Renal pelvis (tissue), 4 donors: ENCODE measurements around the gene OAS1. TPM values are rescaled to one million over a fixed set of nuclear protein-coding genes. Genes with fewer than 3 reads are reported as not detected.
"Not testable (repeated sequence)": the region's sequence is repeated elsewhere in the genome, so short reads cannot be mapped to it uniquely, and the experiment has no call there.

ENCODE experiments used
- DNase-seq: peaks from one replicate; pipeline ENCODE4 v3.0.0-alpha.2; 2013
- polyA plus RNA-seq, 3 donors: library from polyadenylated mRNA; unstranded; fragments of 120-200 nt; gene quantifications; one replicate each; pipeline ENCODE4 v1.2.1, GENCODE V29; 2013; ENCODE audit not compliant: insufficient read length in 3 of 3

The OAS1 gene
- polyA plus RNA-seq, 3 donors: 12.5 to 13.8 (median 13.1) TPM

DNA sequence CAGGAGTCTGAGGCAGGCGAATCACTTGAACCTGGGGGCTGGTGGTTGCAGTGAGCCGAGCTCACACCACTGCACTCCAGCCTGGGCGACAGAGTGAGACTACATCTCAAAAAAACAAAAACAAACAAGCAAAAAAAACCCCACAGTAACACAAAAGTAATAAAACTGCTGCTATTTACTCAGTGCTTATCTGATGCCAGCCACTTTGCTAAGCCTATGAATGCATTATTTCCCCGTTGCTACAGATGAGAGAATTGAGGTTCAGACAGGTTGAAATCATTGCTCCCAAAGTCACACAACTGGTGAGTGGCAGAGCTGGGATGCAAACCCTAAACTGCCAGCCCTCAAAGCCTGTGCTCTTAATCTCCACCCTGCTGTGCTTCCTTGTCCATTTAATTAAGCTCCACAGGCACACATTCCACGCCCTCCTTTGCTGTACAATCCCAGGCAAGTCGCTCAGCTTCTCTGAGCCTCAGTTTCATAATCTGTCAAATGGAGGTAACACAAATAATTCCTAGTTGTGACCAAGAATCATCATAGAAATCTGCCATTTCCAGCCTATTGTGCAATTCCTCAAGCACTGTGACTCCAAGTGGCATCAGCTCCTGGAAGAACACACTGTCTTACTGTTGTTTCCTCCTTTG, 25.8 kb downstream of the OAS1 start:
- DNase-seq: no peak

DNA sequence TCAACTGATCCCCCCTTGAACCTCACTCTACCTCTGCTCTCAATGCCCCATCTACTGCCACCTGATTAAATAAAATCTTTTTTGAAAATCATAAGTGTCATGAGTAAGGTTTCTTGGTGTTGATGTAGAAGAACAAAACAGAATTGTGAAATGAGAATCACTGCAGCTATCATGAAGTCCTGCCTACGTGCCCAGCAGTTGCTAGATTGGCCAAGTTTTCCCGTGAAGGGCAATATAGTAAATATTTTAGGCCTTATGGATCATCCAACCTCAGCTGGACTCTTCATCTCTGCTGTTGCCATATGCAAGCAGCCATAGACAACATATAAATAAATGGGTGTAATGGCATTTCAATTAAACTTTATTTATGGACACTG, 26.4 kb downstream of the OAS1 start:
- DNase-seq: no peak

DNA sequence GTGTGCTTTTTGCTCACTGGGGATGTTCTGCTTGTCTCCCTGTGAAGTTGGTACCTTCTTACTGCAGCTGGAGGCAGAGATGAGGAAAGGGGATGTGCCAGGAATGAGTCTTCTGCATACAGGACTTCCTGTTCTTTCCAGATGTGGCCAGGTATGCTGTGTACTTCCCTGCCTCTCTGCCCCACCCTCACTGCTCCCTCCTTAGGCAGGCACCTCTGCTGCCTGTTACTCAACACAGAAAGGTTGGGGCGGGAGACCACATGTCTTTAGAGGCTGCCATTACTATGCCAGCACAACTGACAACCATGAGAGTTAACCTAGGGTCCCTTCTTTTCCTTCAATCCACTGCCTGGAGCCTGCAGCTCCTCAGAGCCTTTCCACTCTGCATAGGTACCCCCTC, 29.5 kb downstream of the OAS1 start:
- DNase-seq: no peak

DNA sequence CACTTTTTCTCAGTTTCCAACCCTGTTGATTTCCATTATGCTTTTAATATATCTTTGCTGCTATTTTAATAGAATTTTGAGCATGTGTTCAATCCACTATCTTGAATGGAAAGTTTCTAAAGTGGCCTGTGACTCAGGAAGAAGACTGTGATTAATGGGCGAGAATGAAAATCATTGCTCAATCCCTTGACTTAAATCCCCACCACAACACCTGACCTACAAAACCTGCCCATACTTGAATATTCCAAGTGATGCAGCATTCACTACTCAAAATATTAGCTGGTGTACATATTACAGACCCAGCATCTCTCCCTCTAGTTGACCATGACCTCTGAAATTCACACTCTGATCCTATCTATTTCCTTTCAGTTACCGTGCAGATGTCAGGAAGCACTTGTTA, 30.2 kb downstream of the OAS1 start:
- DNase-seq: no peak

DNA sequence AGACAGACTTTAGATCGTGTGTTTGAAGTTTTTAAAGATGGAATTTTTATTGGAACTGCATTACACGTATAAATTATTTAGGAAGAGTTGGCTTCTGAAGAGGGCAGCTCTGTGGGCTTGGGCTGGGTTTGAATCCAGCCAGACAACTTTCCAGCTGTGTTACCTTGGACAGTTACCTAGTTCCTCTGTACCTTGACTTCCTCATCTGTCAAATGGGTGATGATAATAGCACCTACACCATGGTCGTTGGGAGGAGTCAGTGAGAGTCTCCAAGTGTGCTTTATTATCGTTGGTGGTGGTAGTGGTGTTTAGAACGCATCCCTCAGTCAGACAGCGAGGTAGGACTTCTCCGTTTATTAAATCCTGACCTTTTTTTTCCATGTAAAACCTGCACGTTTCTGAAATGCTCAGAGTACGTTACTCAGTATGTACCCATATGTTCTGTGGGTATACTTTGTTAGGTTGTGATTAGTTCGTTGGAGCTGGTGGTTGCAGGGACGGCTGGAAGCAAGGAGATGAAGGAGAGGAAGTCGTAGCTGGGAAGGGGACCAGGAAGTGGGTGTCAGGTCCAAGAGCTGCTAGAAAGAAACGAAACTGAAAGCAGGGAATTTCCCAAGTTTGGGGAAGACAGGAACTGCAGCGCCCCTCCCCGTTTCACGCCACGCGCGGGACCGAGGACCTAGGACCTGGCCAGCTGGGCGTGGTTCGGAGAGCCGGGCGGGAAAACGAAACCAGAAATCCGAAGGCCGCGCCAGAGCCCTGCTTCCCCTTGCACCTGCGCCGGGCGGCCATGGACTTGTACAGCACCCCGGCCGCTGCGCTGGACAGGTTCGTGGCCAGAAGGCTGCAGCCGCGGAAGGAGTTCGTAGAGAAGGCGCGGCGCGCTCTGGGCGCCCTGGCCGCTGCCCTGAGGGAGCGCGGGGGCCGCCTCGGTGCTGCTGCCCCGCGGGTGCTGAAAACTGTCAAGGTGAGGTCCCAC, 31.3 kb downstream of the OAS1 start, which contains the start of gene OAS3:
Gene OAS3, plus strand, starts transcription at position 734 of the 979 bp plus-strand sequence. Its CDS starts 57 bp downstream, at position 791.
- peak; percentile 86 for DNase-seq

DNA sequence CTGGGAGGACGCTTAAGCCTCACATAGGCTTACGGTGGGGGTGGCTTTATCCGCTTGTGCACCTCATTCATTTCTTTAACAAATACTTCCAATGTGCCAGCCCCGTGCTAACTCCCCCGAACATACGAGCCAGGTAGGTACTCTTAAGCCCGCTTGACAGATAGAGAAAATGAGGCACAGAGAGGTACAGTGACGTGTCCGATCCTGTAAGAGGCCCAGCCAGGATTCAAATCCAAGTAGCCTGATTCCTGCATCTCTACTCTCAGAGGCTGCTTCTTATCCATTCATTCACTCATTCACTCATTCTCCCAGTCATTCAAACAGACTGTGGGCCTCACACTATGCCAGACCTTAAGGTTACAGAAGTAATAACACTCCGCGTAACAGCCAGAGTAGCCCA, 32.0 kb downstream of the OAS1 start:
- no peak for DNase-seq

DNA sequence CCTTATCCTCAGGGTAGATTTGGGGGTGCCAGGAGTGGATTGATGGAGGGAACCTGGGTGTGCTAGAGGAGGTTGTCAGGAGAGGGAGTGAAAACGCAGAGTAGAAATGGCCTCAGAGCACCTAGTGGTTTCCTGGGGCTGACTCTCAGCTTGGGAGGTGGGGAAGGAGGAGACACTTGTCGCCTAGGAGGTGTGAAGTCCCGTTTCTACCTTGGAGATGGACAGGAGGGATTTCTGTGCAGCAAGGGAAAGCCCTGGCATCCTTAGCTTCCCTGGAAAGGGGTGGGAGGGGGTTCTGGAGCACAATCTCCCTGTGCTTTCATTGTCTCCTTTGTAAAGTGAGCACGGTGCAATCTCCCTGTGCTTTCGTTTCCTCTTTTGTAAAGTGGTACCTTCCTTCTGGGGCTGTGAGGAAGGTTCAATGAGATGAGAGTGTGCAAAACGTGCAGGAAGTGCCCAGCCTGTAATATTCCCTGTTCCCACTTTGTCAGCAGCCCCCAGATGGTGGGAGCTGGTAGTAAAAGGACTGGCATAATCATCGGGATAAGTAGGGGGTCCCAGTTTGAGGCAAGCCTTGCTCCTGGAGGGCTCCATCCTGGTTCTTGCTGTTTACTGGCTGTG, 33.1 kb downstream of the OAS1 start:
- DNase-seq: no peak

DNA sequence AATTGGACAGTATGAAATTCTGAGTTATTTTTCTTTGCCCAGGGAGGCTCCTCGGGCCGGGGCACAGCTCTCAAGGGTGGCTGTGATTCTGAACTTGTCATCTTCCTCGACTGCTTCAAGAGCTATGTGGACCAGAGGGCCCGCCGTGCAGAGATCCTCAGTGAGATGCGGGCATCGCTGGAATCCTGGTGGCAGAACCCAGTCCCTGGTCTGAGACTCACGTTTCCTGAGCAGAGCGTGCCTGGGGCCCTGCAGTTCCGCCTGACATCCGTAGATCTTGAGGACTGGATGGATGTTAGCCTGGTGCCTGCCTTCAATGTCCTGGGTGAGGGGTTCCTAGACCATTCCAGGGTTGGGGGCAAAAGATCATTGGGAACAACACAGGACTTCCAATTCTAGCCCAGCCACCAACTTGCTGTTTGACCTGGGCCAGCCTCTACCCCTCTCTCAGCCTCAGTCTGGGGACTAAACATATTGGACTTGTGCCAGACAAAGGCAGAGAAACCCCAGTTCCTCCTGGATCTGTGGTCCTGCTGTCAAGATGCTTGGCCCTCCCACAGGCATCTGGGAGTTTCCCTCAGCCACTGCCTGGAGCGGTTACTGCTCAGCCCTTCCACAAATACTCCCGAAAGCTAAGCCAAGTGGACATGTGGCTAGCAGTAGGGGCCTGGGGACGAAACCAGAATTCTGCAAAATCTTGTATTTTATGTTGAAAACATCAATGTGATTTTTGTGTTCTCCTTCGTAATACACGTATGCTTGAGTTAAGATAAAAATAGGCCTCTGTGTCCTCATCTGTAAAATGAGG, 35.0 kb downstream of the OAS1 start:
- no peak for DNase-seq

DNA sequence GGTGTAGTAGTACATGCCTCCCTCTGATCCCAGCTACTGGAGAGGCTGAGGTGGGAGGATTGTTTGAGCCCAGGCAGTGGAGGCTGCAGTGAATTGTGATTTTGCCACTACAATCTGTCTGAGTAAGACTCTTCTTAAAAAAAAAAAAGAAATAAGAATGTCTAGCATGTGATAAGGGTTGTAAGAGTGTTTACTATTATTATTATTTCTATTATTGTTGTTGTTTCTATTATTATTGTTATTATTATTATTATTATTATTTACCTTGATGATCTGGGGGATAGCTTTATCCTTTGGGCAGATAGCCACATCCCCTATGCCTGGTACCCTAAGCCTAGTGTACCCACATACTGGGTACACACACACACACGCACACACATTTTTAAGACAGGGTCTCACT, 35.8 kb downstream of the OAS1 start:
- no peak for DNase-seq

DNA sequence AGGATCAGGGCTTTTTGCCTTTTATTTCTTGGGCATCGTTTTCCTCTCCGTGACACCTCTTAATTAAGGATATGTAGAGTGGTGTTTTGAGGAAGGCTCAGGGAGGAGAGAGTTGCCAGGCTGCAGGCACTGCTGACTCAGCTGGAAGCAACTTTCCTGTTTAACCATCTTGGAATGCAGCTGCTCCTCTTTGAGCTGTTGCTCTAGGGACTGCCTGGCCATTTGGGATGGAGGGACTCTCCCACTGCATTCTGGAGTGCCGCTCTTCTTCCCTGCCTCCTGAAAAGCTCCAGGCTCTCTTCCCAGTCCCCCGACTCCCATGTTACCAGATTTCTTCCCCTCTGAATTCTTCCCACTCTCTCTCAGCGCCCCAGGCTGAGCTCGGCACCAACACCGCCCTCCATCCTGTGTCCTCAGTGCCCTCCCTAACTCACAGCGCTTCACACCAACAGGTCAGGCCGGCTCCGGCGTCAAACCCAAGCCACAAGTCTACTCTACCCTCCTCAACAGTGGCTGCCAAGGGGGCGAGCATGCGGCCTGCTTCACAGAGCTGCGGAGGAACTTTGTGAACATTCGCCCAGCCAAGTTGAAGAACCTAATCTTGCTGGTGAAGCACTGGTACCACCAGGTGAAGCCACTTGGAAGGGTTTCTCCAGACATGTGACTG, 37.4 kb downstream of the OAS1 start:
- DNase-seq: no peak

DNA sequence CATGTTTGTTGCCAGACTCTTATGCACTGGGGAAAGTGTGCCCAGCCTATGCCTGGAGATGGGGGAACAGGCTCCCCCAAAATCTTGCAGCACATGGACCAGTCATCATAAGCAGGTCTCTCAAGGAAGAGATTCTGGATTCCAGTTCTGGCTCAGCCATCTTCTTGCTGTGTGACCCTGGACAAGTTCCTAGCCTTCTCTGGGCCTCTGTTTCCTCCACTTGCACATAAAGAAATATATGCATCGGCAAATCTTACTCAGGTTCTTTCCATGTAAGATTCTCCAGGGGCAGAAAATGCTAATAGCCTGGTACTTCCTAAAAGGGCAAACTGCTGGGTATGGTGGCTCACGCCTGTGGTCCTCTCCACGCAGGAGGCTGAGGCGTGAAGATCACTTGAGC, 38.8 kb downstream of the OAS1 start:
- DNase-seq: no peak

DNA sequence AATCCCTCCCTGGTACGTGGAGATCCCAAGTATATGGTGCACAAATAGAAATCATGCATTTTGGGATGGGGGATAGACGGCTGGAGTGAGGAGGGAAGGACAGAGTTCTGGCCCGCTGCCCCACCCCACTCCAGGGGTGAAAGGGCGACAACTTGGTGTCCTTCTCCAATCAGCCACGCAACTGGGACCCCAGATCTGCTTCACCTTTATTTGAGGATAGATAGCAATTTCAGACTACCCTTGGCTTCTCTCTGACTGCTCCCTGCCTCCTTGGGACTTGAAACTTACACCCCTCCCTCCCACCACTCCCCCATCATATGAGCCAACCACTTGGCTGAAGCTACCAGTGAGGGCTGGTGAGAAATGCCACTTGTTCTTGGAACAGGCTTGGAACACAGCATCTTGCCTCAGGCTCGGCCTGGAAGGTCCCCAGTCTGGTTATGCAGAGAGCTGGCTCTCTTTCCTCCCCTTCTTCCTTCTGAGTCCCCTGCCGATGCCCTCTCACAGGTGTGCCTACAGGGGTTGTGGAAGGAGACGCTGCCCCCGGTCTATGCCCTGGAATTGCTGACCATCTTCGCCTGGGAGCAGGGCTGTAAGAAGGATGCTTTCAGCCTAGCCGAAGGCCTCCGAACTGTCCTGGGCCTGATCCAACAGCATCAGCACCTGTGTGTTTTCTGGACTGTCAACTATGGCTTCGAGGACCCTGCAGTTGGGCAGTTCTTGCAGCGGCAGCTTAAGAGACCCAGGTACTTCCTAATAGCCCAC, 39.7 kb downstream of the OAS1 start:
- DNase-seq: no peak

DNA sequence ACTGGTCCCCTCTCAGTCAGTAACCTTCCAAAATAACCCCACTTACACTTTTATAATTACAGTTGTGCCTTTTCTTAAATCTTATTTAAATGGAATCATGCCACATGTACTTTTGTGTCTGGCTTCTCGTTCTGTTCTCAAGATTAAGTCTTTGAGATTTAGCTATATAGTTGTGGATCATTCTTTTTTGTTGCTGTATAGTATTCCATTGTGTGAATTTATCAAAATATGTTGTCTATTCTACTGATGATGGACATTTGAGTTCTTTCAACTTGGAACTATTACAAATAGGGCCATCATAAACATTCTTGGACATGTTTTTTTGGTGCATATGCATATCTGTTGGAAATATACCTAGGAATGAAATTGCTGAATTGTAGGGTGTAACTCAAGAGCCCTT, 40.6 kb downstream of the OAS1 start:
- DNase-seq: no peak

DNA sequence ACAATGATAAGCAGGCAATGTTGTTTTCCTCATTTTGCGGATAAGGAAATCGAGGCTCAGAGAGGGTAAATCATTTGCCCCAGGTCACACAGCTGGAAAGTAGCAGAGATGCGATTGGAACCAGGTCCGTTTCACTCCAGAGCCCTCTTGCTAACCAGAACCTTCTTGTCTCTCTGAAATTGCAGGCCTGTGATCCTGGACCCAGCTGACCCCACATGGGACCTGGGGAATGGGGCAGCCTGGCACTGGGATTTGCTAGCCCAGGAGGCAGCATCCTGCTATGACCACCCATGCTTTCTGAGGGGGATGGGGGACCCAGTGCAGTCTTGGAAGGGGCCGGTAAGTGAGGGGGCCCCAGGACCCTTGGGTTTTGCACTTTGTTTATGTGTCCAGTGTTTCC, 41.0 kb downstream of the OAS1 start:
- DNase-seq: no peak

DNA sequence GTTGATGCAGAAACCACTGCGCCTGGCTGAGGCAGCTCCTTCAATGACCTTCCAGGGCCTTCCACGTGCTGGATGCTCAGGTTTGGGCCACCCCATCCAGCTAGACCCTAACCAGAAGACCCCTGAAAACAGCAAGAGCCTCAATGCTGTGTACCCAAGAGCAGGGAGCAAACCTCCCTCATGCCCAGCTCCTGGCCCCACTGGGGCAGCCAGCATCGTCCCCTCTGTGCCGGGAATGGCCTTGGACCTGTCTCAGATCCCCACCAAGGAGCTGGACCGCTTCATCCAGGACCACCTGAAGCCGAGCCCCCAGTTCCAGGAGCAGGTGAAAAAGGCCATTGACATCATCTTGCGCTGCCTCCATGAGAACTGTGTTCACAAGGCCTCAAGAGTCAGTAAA, 42.0 kb downstream of the OAS1 start:
- DNase-seq: no peak

DNA sequence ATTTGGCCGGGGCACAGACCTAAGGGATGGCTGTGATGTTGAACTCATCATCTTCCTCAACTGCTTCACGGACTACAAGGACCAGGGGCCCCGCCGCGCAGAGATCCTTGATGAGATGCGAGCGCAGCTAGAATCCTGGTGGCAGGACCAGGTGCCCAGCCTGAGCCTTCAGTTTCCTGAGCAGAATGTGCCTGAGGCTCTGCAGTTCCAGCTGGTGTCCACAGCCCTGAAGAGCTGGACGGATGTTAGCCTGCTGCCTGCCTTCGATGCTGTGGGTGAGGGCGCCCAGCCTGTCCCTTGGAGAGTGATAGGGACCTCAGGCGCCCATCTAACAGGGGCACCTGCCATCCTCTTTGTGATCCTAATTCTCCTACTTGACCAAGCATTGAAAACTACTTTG, 43.9 kb downstream of the OAS1 start:
- DNase-seq: no peak

DNA sequence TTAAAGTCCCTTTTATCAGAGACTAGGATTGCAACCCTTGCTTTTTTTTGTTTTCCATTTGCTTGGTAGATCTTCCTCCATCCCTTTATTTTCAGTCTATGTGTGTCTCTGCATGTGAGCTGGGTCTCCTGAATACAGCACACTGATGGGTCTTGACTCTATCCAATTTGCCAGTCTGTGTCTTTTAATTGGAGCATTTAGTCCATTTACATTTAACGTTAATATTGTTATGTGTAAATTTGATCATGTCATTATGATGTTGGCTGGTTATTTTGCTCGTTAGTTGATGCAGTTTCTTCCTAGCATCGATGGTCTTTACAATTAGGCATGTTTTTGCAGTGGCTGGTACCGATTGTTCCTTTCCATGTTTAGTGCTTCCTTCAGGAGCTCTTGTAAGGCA, 50.4 kb downstream of the OAS1 start:
- not testable (repeated sequence) for DNase-seq

DNA sequence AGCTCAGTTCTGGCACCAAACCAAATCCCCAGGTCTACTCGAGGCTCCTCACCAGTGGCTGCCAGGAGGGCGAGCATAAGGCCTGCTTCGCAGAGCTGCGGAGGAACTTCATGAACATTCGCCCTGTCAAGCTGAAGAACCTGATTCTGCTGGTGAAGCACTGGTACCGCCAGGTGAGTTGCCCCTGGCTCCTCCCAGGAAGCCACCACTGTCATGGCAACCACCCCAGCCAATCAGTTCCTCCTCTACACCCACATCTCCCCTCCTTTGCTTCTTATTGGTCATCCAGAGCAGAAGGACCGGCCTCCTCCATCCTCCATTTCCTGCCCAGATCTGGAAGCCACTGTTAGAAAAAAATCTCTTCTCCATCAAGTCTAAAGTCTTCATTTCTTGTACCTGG, 54.3 kb downstream of the OAS1 start:
- DNase-seq: no peak

DNA sequence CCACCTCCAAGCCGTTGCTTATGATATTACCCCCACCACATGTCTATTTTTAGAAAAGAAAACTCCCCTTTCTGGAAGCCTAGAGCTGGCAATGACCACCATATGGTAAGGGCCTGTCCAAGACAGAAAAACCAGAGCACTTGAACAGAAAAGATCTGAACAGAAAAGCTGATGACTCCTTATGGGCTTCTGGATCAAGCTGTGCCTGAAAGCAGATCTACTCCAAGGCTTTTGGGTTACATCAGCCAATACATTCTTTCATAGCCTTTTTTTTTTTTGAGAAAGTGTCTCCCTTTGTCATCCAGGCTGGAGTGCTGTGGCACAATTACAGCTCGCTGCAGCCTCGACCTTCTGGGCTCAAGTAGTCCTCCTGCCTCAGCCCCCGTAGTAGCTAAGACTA, 54.8 kb downstream of the OAS1 start:
- no peak for DNase-seq

DNA sequence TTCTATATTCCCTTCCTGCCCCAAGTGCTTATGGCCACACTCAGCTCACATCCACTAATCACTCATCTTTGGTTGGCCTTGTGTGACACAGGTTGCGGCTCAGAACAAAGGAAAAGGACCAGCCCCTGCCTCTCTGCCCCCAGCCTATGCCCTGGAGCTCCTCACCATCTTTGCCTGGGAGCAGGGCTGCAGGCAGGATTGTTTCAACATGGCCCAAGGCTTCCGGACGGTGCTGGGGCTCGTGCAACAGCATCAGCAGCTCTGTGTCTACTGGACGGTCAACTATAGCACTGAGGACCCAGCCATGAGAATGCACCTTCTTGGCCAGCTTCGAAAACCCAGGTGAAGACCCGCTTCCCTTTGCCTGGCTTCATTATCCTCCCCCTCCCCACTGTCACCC, 55.8 kb downstream of the OAS1 start:
- DNase-seq: no peak
